MM.1S (cell line): ENCODE data around the gene SOX10.

ENCODE experiments used
- DNase-seq: peaks from one replicate; pipeline ENCODE4 v3.0.0-alpha.2; 2015
- H2AFZ ChIP-seq: fragments of 300-600 bp; sonication (generic); 2 replicates; pipeline ENCODE4 v1.6.0; 2016; ENCODE audit warnings: antibody characterized with exemption, low read length
- H3F3A ChIP-seq: fragments of 300-600 bp; sonication (generic); 2 replicates; pipeline ENCODE4 v1.6.1; 2016; ENCODE audit warnings: mild to moderate bottlenecking, antibody characterized with exemption, low read length, moderate library complexity, mixed read lengths; ENCODE audit not compliant: insufficient read depth
- H3K27ac ChIP-seq: fragments of 300-600 bp; sonication (generic); 2 replicates; pipeline ENCODE4 v1.5.1; 2016; ENCODE audit warnings: mild to moderate bottlenecking, low read length
- H3K27me3 ChIP-seq: fragments of 300-600 bp; sonication (generic); replicated peaks from 2 replicates; pipeline ENCODE4 v1.6.0; 2016; ENCODE audit warnings: low read length; ENCODE audit not compliant: insufficient read depth
- H3K36me3 ChIP-seq: fragments of 300-600 bp; sonication (generic); replicated peaks from 2 replicates; pipeline ENCODE4 v1.6.1; 2016; ENCODE audit warnings: mild to moderate bottlenecking, low read length, mixed read lengths; ENCODE audit not compliant: insufficient read depth
- H3K4me1 ChIP-seq: fragments of 300-600 bp; sonication (generic); 2 replicates; pipeline ENCODE4 v1.6.1; 2016; ENCODE audit warnings: low read length, mixed read lengths
- H3K4me2 ChIP-seq: fragments of 300-600 bp; sonication (generic); 2 replicates; pipeline ENCODE4 v1.6.0; 2016; ENCODE audit warnings: low read depth, low read length
- H3K4me3 ChIP-seq: fragments of 300-600 bp; sonication (generic); 2 replicates; pipeline ENCODE4 v1.5.1; 2016; ENCODE audit warnings: low read length, mixed read lengths
- H3K79me2 ChIP-seq: fragments of 300-600 bp; sonication (generic); 2 replicates; pipeline ENCODE4 v1.6.1; 2016; ENCODE audit warnings: mixed run types, low read length, mixed read lengths
- H3K9ac ChIP-seq: fragments of 300-600 bp; sonication (generic); 2 replicates; pipeline ENCODE4 v1.6.1; 2016; ENCODE audit warnings: low read length, mixed read lengths
- H3K9me2 ChIP-seq: fragments of 300-600 bp; sonication (generic); replicated peaks from 2 replicates; pipeline ENCODE4 v1.6.1; 2016; ENCODE audit warnings: mild to moderate bottlenecking, low read length, mixed read lengths; ENCODE audit not compliant: insufficient read depth
- H3K9me3 ChIP-seq: fragments of 300-600 bp; sonication (generic); replicated peaks from 2 replicates; pipeline ENCODE4 v1.6.1; 2016; ENCODE audit warnings: mild to moderate bottlenecking, low read length, mixed read lengths; ENCODE audit not compliant: insufficient read depth
- H4K20me1 ChIP-seq: fragments of 300-600 bp; sonication (generic); 2 replicates; pipeline ENCODE4 v1.6.1; 2016; ENCODE audit warnings: mild to moderate bottlenecking, low read length, moderate library complexity, mixed read lengths; ENCODE audit not compliant: insufficient read depth
- CTCF ChIP-seq: fragments of 300-600 bp; sonication (generic); IDR thresholded peaks from 2 replicates; pipeline ENCODE4 v1.5.1; 2016; ENCODE audit warnings: antibody characterized with exemption, low read length, mixed read lengths
- EZH2 ChIP-seq: fragments of 300-600 bp; sonication (generic); optimal IDR thresholded peaks from 2 replicates; pipeline ENCODE3; 2017; ENCODE audit warnings: low read depth, mild to moderate bottlenecking, antibody characterized with exemption, low read length, mixed read lengths
- EZH2phosphoT487 ChIP-seq: fragments of 300-600 bp; sonication (generic); IDR thresholded peaks from 2 replicates; pipeline ENCODE4 v1.6.1; 2018; ENCODE audit warnings: antibody characterized with exemption, low read length

SOX10 gene

DNA sequence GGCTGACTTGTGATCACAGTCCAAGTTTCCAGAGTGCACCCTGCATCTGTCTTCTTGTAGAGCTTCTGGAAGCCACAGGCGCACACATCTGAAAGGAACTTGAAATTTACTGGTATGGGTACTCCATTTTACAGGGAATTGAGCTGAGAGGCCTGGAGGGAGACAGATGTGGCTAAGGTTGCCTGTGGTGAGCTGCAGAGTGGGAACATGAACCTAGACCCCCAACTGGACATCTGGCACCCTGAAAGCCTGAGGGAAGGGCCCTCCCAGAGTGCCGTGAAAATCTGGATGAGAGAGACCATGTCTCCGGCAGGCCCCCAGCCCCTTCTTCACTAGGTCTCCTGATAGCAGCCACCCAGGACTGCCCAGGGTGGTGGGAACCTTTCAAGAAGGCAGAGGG is 22.6 kb upstream of the SOX10 start:
- TF ChIP-seq EZH2, result no peak
- TF ChIP-seq EZH2phosphoT487, result no peak
- H3K27me3 ChIP-seq, result no peaks in the 10 kb centered on the region
- H3K9me3 ChIP-seq, result no peaks in the 10 kb centered on the region
- H3K27ac ChIP-seq, result no peak overlapping the region
- H4K20me1 ChIP-seq, result no peaks in the 10 kb centered on the region
- H3K4me1 ChIP-seq, result no peaks in the 10 kb centered on the region
- no peak for DNase-seq
- no peak overlapping the region for H3K9ac ChIP-seq
- H3K4me2 ChIP-seq, result no peak overlapping the region
- H3K4me3 ChIP-seq, result no peak overlapping the region
- no peaks in the 10 kb centered on the region for H3F3A ChIP-seq
- no peaks in the 10 kb centered on the region for H3K36me3 ChIP-seq
- H3K9me2 ChIP-seq, result no peaks in the 10 kb centered on the region
- H3K79me2 ChIP-seq, result no peaks in the 10 kb centered on the region
- no peak overlapping the region for H2AFZ ChIP-seq

- H3K36me3 ChIP-seq, result no peaks in the 10 kb centered on the region
- DNase-seq, result no peak
These were observed 21.6 kb upstream of the SOX10 start for GRCh38 chr22:38005943-38006342.

GRCh38 chr22:37999640-38000272 is 15.4 kb upstream of the SOX10 start:
- no peaks in the 10 kb centered on the region for H4K20me1 ChIP-seq
- no peaks in the 10 kb centered on the region for H3K36me3 ChIP-seq
- H3K4me3 ChIP-seq, result no peak overlapping the region
- TF ChIP-seq CTCF (no peak), EZH2 (no peak), EZH2phosphoT487 (no peak)
- no peak overlapping the region for H3K27ac ChIP-seq
- H3K79me2 ChIP-seq, result no peaks in the 10 kb centered on the region
- no peaks in the 10 kb centered on the region for H3K27me3 ChIP-seq
- no peak overlapping the region for H3K4me2 ChIP-seq
- H3F3A ChIP-seq, result no peaks in the 10 kb centered on the region
- no peak overlapping the region for H3K9ac ChIP-seq
- no peaks in the 10 kb centered on the region for H3K4me1 ChIP-seq
- no peak for DNase-seq
- H3K9me2 ChIP-seq, result no peaks in the 10 kb centered on the region
- H2AFZ ChIP-seq, result no peak overlapping the region
- H3K9me3 ChIP-seq, result no peaks in the 10 kb centered on the region

More at GRCh38 chr22:38005943-38006342, 21.6 kb upstream of the SOX10 start:
- Histone ChIP-seq H3K9me3 (no peaks in the 10 kb centered on the region), H3K9me2 (no peaks in the 10 kb centered on the region), H3K4me1 (no peaks in the 10 kb centered on the region), H3K27ac (no peak overlapping the region), H3F3A (no peaks in the 10 kb centered on the region), H3K9ac (no peak overlapping the region), H3K79me2 (no peaks in the 10 kb centered on the region), H4K20me1 (no peaks in the 10 kb centered on the region), H3K4me2 (no peak overlapping the region), H2AFZ (no peak overlapping the region), H3K27me3 (no peaks in the 10 kb centered on the region), H3K4me3 (no peak overlapping the region)
- no peak for TF ChIP-seq EZH2phosphoT487

- H3K9ac ChIP-seq, result no peak overlapping the region
- no peak overlapping the region for H3K27ac ChIP-seq
- no peak overlapping the region for H2AFZ ChIP-seq
- no peak overlapping the region for H3K4me2 ChIP-seq
- H3K4me3 ChIP-seq, result no peak overlapping the region
- no peaks in the 10 kb centered on the region for H3K9me2 ChIP-seq
- H4K20me1 ChIP-seq, result no peaks in the 10 kb centered on the region
- no peaks in the 10 kb centered on the region for H3F3A ChIP-seq
- no peaks in the 10 kb centered on the region for H3K79me2 ChIP-seq
- H3K27me3 ChIP-seq, result no peaks in the 10 kb centered on the region
- no peaks in the 10 kb centered on the region for H3K4me1 ChIP-seq
- DNase-seq, result no peak
- TF ChIP-seq EZH2, result no peak
- no peak for TF ChIP-seq EZH2phosphoT487
- H3K9me3 ChIP-seq, result no peaks in the 10 kb centered on the region
- no peaks in the 10 kb centered on the region for H3K36me3 ChIP-seq
These were observed 14.9 kb upstream of the SOX10 start for GRCh38 chr22:37999236-37999635.
